GM21737 (cell line): ENCODE results near the gene DPY19L3.
"Not testable (repeated sequence)": the region's sequence is repeated elsewhere in the genome, so short reads cannot be mapped to it uniquely, and the experiment has no call there.

Source experiments
- ATAC-seq: cut with Tn5 transposase; IDR thresholded peaks from one replicate; pipeline ENCODE4 v1.9.1; 2021; ENCODE audit warnings: mild to moderate bottlenecking, moderate library complexity; ENCODE audit not compliant: unreplicated experiment

DPY19L3 gene

DNA sequence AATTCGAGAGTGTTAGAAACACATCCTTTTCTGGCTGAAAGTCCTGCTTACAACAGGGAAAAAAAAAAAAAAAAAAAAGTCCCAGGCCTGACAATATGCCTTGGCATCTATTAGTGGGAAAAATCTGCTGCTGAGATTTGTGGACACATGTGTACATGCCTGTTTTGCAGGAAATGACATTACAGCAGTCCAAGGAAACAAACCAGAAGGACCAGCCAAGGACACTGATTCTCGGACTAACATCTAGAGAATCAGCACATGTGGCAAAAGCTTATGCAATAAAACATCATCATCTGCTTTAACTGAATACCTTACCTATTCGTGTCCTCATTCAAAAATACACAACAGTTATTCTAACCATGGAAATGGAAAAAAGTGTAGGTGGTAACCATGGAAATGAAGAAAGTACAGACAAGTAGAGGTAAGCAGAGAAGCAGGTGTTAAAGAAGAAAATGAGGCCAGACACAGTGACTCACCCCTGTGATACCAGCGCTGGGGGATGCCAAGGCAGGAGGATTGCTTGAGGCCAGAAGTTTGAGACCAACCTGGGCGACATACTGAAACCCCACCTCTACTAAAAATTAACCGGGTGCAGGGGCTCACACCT is 9.4 kb upstream of the DPY19L3 start:
- ATAC-seq, result no peak

DNA sequence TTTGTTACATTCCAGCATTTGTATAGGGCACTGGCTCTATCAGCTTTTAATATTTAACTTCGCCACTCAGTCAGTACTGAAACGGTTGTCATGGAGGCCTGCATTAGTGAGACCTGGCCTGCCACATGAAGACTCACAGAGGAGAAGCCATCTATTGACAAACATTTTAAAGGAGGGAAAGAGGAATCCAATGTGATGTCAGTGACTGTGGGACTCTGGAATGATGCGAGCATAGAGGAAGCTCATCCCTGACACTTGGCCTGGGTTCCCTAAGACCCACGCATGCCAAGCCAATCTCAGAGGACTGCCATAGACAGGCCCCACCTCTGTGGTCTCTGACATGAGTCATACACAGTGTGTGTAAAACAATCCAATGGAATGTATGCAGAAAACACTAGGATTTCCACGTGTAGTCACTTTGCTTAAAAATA is 7.9 kb upstream of the DPY19L3 start:
- ATAC-seq, result no peak

DNA sequence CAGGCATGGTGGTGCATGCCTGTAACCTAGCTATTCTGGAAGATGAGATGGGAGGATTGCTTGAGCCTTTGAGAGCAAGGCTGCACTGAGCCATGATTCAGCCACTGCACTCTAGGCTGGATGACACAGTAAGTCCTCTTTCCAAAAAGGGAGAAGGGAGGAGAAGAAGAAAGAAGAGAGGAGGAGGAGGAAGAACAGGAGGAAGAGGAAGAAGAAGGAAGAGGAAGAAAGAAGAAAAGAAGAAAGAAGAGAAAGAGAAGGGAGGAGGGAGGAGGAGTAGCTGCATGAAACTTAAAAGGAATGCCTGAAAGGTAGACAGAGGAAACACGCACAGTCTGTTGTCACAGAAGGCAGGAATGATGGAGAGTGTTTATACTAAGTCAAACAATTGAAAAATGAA is 3.6 kb upstream of the DPY19L3 start:
- ATAC-seq, result no peak

GRCh38 chr19:32403291-32403995 is 2.1 kb upstream of the DPY19L3 start:
- ATAC-seq, result no peak

DNA sequence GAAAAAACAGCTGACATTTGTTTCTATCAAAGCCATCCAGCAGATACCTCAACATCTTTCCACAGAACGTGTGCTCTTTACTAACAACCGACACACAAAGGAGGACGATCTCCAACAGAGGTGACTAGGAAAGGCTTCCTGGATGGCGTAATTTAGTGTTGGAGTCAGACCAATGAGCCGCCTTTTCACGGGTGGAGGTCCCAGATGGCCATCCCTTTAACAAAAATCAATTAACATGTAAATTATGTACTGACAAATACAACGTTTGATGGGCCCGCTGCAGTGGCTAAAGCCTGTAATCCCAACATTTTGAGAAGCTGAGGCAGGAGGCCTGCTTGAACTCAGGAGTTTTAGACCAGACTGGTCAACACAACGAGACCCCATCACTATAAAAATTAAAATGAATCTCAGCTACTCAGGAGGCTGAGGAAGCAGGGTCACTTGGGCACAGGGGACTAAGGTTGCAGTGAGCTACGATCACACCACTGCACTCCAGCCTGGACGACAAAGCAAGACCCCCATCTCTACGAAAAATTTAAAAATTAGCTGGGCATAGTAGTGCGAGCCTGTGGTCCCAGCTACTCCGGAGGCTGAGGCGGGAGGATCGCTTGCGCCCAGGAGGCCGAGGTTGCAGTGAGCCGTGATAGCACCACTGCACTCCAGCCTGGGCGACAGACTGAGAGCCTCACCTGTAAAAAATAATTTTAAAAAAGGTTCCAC is 1.2 kb upstream of the DPY19L3 start:
- ATAC-seq, result no peak

GRCh38 chr19:32404933-32405430 is 588 bp upstream of the DPY19L3 start:
- ATAC-seq, result no peak

DNA sequence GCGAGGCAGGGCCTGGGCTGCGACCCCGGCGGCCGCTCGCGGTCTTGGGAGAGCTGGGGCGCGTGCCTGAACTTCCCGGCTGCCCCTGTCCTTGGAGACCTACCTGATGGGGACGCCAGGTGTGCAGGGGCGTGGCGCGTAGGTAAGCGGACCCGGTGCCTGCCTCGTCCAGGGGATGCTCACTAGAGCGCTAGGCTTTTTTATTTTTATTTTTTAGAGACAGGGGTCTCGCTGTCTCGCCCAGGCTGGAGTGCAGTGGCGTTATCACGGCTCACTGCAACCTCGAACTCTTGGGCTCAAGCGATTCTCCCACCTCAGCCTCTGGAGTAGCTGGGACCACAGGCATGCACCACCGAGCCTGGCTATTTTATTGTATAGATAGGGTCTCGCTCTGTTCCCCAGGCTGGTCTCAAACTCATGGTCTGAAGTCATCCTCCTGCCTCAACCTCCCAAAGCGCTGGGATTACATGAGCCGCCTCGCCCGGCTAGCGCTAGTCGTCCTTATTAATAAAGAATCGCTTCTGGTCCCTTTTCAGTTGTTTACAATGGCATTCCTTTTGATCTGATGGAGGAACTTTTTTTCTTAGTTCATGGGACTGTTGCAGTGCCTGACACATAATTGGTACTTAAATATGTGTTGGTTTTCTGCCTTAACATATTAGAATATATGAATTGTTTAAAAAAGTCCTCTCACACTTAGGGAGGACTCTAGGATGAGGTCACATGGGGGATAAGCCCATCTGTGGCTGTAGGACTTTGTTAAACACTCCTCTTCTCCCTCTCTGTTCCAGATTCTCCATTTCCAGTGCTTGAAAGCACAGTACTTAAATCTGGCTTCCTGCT is 812 bp downstream of the DPY19L3 start:
- no peak for ATAC-seq

DNA sequence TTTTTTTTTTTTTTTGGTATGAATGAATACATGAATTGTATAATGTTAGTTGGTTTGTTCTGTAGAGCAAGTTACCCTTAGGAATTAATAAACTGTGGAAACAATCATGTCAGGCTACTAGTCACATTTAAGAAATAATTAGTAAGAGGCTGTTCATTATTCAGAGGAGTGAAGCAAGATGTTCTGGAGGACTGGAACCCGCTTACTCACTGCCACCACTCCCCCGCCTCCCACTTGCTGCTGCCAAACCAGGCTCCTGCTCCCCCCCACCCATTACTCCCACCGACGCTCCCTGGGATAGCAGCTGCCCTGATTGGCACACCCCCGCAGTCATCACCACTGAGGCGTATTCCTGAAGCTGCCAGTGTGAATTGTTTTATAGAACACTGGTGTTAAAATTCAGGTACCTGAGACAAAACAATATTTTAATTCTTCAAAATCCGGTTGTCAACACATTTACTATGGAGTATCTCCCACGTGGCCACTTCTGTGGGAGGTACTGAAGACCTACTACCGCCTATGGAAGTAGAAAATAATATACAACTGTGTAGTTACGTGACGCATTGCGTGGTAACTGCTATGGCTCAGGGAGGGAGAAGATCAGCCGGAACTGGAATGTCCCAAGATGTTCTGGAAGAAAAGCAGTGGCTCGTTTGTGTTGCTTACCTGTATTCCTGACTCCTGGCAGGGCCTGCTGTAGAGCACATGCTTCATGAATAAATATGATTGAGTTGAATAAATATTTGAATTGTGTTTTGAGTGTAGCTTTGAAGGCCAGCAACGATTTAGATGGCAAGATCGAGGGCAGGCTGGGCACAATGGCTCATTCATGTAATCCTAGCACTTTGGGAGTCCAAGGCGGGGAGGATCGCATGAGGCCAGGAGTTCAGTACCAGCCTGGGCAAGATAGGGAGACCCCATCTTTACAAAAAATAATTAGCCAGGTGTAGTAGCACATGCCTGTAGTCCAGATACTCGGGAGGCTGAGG is 1.7 kb downstream of the DPY19L3 start:
- ATAC-seq, result no peak

DNA sequence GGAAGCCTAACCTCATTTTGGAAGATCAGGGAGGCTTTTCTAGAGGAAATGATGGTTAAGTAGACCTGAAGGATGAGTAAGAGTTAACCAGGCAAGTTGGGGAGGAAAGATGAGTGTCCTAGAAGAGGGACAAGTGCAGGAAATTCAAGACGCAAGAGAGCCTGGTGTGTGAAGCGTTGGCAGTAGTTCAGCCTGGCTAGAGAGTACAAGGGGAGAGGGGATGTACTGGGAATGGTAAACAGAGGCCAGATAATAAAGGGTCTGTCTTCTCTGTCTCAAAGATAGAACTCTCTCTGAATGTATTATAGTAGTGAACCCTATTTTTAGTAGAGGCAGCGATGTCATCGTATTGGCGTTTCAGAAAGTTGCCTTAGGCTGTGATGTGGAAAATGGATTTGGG is 9.7 kb downstream of the DPY19L3 start:
- ATAC-seq, result no peak

- no peak for ATAC-seq
Measured at GRCh38 chr19:32415669-32416068, 10.1 kb downstream of the DPY19L3 start.

- ATAC-seq, result no peak
Measured at GRCh38 chr19:32416749-32417456, 11.3 kb downstream of the DPY19L3 start.

DNA sequence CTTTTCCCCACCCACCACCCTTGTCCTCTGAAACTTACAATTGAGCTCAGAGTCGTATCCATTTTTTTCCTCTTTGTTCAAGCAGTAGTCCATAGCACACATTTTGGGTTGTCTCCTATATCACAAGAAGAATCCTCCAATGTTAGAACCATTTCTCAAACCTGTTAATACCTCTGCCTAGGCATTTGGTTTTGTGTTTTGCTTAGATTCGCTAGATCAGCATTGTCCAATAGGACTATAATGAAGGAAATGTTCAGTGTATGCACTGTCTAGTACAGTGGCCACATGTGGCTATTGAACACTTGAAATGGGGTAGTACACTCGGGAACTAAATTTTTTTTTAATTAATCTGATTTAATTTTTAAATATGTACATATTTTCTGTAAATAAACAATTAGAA is 12.6 kb downstream of the DPY19L3 start:
- ATAC-seq, result no peak

DNA sequence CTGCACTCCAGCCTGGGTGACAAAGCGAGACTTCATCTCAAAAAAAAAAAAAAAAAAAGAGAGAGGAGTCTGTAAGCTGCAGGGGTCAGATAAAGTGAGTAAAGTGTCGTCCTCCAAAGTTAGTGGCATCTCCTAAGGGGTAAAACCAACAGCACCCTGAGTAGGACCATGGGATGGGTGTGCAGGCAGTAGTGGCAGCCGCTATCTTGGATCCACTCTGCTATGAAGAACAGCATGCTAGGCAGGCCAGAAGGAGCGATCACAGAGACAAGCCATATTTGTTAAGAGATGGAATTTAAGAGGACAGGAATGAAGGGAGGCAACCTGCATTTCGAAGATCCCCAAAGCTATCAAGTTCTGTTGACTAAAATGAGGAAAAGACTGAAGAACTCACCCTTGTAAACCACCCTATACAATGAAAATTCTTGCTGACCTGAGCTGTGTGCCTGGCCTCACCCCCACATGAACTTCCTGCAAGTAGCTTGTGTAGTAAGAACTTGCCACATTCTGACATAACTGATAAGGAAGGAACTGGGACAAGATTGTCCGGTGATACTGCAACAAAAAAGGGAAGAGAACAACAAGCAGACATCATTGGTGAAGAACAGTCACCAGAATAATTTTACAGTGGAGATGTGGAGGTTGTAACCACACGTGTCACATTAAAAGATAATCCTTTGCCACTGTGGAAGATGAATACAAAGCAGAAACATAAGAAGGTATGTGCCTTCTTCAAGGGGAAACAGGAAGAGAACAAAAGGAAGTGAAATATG is 16.2 kb downstream of the DPY19L3 start:
- ATAC-seq, result no peak

GRCh38 chr19:32422435-32422834 is 16.9 kb downstream of the DPY19L3 start:
- no peak for ATAC-seq

DNA sequence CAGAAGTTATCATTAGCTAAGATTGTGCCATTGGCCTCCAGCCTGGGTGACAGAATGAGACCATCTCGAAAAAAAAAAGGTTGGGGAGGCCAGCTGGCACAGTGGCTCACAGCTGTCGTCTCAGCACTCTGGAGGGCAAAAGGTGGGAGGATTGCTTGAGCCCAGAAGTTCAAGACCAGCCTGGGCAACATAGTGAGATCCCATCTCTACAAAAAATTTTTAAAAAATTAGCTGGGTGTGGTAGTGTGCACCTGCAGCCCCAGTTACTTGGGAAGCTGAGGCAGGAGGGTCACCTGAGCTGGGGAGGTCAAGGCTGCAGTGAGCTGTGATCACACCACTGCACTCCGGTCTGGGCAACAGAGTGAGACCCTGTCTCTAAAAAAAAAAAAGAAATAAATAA is 18.4 kb downstream of the DPY19L3 start:
- not testable (repeated sequence) for ATAC-seq

DNA sequence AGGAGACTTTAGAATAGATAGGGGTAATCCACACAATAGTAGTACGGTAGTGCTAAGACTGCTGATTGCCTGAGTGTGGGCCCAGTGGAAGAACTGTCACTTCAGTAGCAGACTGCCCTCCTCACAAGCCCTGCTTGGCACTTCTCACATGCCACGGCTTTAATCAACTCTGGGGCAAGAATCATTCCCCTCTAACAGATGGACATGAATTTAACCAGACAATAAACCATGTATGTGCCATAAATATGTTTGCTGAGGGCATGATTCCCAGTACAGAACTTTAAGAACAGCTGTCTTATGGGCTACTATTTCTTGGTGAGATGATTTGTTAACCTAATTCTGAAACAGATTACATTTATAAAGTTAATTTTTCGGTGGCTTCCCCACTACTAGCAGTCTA is 22.0 kb downstream of the DPY19L3 start:
- ATAC-seq, result no peak

- no peak for ATAC-seq
Measured at GRCh38 chr19:32436692-32437091, 31.1 kb downstream of the DPY19L3 start.

DNA sequence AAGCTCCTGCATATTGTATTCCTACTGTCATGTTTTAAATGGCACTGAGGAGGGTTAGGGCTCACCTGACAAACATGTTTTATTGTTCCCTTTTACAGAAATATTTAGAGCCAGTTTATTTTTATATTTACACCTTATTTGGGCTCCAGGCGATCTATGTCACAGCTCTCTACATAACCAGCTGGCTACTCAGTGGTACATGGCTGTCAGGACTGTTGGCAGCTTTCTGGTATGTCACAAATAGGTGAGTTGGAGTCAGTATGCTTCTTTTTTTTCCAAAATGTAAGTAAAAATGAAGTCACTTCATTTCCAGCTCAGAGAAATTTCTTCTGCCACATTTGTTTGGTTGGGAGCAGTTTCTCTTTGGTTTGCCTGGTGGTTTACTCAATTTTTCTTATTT is 31.5 kb downstream of the DPY19L3 start:
- no peak for ATAC-seq

GRCh38 chr19:32438751-32439150 is 33.2 kb downstream of the DPY19L3 start:
- ATAC-seq, result no peak
